Thyroid gland (tissue), 4 donors: Measurements from ENCODE around the gene BBS5. TPM values are rescaled to one million over a fixed set of nuclear protein-coding genes. Genes with fewer than 3 reads are reported as not detected.
"Not testable (repeated sequence)": the region's sequence is repeated elsewhere in the genome, so short reads cannot be mapped to it uniquely, and the experiment has no call there.

Experiments used
- DNase-seq, 2 donors: peaks; one replicate each; pipeline ENCODE4 v3.0.0-alpha.2; 2019
- H3K27ac ChIP-seq, 3 donors: fragments of 200-600 bp; sonication (generic); 1 replicate in 2 of 3; 2 replicates in 1 of 3; pipeline ENCODE4 v1.5.1; 2016 to 2019; ENCODE audit warnings: mild to moderate bottlenecking in 1 of 3, moderate library complexity in 1 of 3
- H3K27me3 ChIP-seq: fragments of 200-600 bp; sonication (generic); one replicate; pipeline ENCODE4 v1.5.1; 2019
- H3K36me3 ChIP-seq, 2 donors: fragments of 200-600 bp; sonication (generic); one replicate each; pipeline ENCODE4 v1.5.1; 2016 to 2019
- H3K4me1 ChIP-seq, 2 donors: fragments of 200-600 bp; sonication (generic); one replicate each; pipeline ENCODE4 v1.5.1; 2017 to 2019
- H3K4me3 ChIP-seq, 3 donors: fragments of 200-600 bp; sonication (generic); replicated peaks in 1 of 3; 1 replicate in 2 of 3; 2 replicates in 1 of 3; pipeline ENCODE4 v1.5.1; 2016; ENCODE audit warnings: mild to moderate bottlenecking in 1 of 3
- H3K9me3 ChIP-seq: fragments of 200-600 bp; sonication (generic); one replicate; pipeline ENCODE4 v1.5.1; 2017
- POLR2A ChIP-seq, 2 donors: fragments of 450-650 bp; IDR thresholded peaks; one replicate each; pipeline ENCODE4 v1.6.1; 2017; ENCODE audit warnings: antibody characterized with exemption in 2 of 2, mild to moderate bottlenecking in 2 of 2, moderate library complexity in 1 of 2
- WGBS, 2 donors: methylation state at CpG; one replicate each; pipeline ENCODE4 v1.1.5; 2017; 5-methylcytosine and 5-hydroxymethylcytosine counted together
- intact Hi-C: fragments of 100-400 bp; cut with DNase I; formaldehyde crosslinking; loops from one replicate; pipeline ENCODE4 v1.15.1; 2023
- total RNA-seq, 4 donors: library from RNA; depleted of rRNA; stranded (reverse); fragments of >200 nt; gene quantifications; one replicate each; pipeline ENCODE4 v1.2.3, GENCODE V29; 2016
- TF ChIP-seq, protein P1 (sequence below), 6 experiments: fragments of 200-600 bp in 3 of 6; fragments of 450-650 bp in 3 of 6; sonication (generic) in 3 of 6; IDR thresholded peaks; one replicate each; pipeline ENCODE4 v1.5.1; 2016 to 2019; ENCODE audit warnings: antibody characterized with exemption in 6 of 6, mild to moderate bottlenecking in 2 of 6, inconsistent platforms in 1 of 6, moderate library complexity in 1 of 6

BBS5 gene
- total RNA-seq, 4 donors from 2014 or later, result 10.5 to 20.7 (median 17.5) TPM

DNA sequence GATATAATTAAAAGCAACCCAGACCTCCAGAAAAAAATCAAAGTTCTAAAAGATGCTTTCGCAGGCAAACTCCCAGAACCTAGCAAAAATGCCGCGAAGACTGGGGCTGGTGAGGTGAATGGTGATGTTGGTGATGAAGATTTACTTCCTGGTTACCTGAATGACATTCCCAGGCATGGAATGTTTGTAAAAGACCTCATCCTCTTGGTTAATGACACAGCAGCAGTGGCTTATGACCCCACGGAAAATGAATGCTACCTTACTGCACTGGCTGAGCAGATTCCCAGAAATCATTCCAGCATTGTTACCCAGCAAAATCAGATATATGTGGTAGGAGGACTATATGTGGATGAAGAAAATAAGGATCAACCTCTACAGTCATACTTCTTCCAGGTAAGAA lies 31.2 kb downstream of the BBS5 start:
- Histone ChIP-seq H3K9me3 (no peaks in the 10 kb centered on the region), H3K4me1 (peaks cover 7 to 12% of the 10 kb centered on the region in 2 donors), H3K4me3 (no peak overlapping the region), H3K36me3 (no peaks in the 10 kb centered on the region), H3K27ac (no peak overlapping the region), H3K27me3 (no peaks in the 10 kb centered on the region)
- 95 to 98% methylated on average over 4 of the region's 4 CpGs for WGBS, 2 donors
- intact Hi-C loops, result no loop called here
- TF ChIP-seq, protein P1, sequence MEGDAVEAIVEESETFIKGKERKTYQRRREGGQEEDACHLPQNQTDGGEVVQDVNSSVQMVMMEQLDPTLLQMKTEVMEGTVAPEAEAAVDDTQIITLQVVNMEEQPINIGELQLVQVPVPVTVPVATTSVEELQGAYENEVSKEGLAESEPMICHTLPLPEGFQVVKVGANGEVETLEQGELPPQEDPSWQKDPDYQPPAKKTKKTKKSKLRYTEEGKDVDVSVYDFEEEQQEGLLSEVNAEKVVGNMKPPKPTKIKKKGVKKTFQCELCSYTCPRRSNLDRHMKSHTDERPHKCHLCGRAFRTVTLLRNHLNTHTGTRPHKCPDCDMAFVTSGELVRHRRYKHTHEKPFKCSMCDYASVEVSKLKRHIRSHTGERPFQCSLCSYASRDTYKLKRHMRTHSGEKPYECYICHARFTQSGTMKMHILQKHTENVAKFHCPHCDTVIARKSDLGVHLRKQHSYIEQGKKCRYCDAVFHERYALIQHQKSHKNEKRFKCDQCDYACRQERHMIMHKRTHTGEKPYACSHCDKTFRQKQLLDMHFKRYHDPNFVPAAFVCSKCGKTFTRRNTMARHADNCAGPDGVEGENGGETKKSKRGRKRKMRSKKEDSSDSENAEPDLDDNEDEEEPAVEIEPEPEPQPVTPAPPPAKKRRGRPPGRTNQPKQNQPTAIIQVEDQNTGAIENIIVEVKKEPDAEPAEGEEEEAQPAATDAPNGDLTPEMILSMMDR (IDR thresholded peaks at IDR 0.05), result no peak
- TF ChIP-seq POLR2A (IDR thresholded peaks at IDR 0.05), result no peak
- DNase-seq, result no peak

GRCh38 chr2:169511818-169512217 lies 32.5 kb downstream of the BBS5 start:
- H3K36me3 ChIP-seq, result no peaks in the 10 kb centered on the region
- TF ChIP-seq POLR2A (IDR thresholded peaks at IDR 0.05), result no peak
- TF ChIP-seq, protein P1 (IDR thresholded peaks at IDR 0.05), result no peak
- intact Hi-C loops, result no loop called here
- DNase-seq, result no peak
- H3K27ac ChIP-seq, result no peak overlapping the region
- H3K9me3 ChIP-seq, result no peaks in the 10 kb centered on the region
- H3K27me3 ChIP-seq, result no peaks in the 10 kb centered on the region
- H3K4me1 ChIP-seq, result peaks cover 12 to 13% of the 10 kb centered on the region in 2 donors
- no peak overlapping the region for H3K4me3 ChIP-seq
- WGBS, 2 donors, result 92 to 94% methylated on average over 1 of the region's 1 CpG

GRCh38 chr2:169512525-169512924 lies 33.2 kb downstream of the BBS5 start:
- Histone ChIP-seq H3K27me3 (no peaks in the 10 kb centered on the region), H3K36me3 (no peaks in the 10 kb centered on the region), H3K4me1 (peaks cover 12 to 13% of the 10 kb centered on the region in 2 donors), H3K9me3 (no peaks in the 10 kb centered on the region), H3K4me3 (no peak overlapping the region), H3K27ac (no peak overlapping the region)
- TF ChIP-seq POLR2A (IDR thresholded peaks at IDR 0.05), result no peak
- TF ChIP-seq, protein P1 (IDR thresholded peaks at IDR 0.05), result no peak
- WGBS, 2 donors, result 72 to 82% methylated on average over 2 of the region's 2 CpGs
- DNase-seq, result no peak
- intact Hi-C loops, result no loop called here

GRCh38 chr2:169513094-169513493 lies 33.8 kb downstream of the BBS5 start:
- Histone ChIP-seq H3K4me1 (peaks cover 12 to 13% of the 10 kb centered on the region in 2 donors), H3K4me3 (no peak overlapping the region), H3K9me3 (no peaks in the 10 kb centered on the region), H3K36me3 (no peaks in the 10 kb centered on the region), H3K27ac (no peak overlapping the region), H3K27me3 (no peaks in the 10 kb centered on the region)
- intact Hi-C loops, result no loop called here
- WGBS, 2 donors, result 93 to 95% methylated on average over 1 of the region's 1 CpG
- no peak for TF ChIP-seq POLR2A (IDR thresholded peaks at IDR 0.05)
- TF ChIP-seq, protein P1 (IDR thresholded peaks at IDR 0.05), result no peak
- no peak for DNase-seq

DNA sequence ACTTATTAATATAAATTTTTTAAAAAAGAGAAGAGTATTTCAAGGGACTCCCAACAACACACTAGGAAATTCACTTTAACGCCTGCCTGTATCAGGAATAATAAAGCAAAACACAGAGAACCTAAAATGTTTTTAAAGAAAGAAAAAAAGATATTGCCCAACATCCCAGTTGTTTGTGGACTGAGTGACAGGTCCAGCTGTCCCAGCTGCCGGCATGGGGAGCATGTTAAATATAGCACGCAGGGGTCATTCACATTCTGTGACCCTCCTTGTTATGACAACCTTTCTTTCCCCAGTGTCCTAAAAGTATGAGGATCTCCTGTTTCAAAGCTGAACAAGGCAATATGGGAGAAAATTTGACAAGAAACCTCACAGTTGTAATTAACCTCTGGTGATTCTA lies 34.6 kb downstream of the BBS5 start:
- 76 to 83% methylated on average over 3 of the region's 3 CpGs for WGBS, 2 donors
- intact Hi-C loops, result no loop called here
- Histone ChIP-seq H3K27me3 (no peaks in the 10 kb centered on the region), H3K27ac (no peak overlapping the region), H3K4me3 (no peak overlapping the region), H3K4me1 (peaks cover 12 to 13% of the 10 kb centered on the region in 2 donors), H3K9me3 (no peaks in the 10 kb centered on the region), H3K36me3 (no peaks in the 10 kb centered on the region)
- no peak for TF ChIP-seq POLR2A (IDR thresholded peaks at IDR 0.05)
- TF ChIP-seq, protein P1 (IDR thresholded peaks at IDR 0.05), result no peak
- no peak for DNase-seq

DNA sequence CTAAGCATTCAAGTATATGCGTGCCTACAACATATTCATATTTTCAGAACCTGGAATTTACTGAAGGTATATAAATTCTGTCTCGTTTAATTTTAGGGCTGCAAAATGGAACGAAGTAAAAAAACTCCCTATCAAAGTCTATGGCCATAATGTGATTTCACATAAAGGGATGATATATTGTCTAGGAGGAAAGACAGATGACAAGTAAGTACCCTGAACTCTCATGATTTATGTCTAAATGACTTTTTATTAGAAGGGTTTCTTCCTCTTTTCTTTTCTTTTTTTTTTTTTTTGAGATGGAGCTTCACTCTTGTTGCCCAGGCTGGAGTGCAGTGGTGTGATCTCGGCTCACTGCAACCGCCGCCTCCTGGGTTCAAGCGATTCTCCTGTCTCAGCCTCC lies 35.5 kb downstream of the BBS5 start:
- H3K27me3 ChIP-seq, DNase-seq, H3K9me3 ChIP-seq, H3K27ac ChIP-seq, H3K36me3 ChIP-seq, intact Hi-C loops, H3K4me3 ChIP-seq: not testable (repeated sequence)
- H3K4me1 ChIP-seq, result peaks cover 12 to 13% of the 10 kb centered on the region in 2 donors
- WGBS, 2 donors, result 94 to 95% methylated on average over 7 of the region's 7 CpGs

GRCh38 chr2:169516488-169516995 lies 37.2 kb downstream of the BBS5 start:
- WGBS, 2 donors, result 94% methylated on average over 10 of the region's 10 CpGs

More at GRCh38 chr2:169516488-169516995, 37.2 kb downstream of the BBS5 start:
- H3K27ac ChIP-seq, intact Hi-C loops, H3K4me3 ChIP-seq, DNase-seq, H3K36me3 ChIP-seq, H3K27me3 ChIP-seq, H3K9me3 ChIP-seq: not testable (repeated sequence)
- H3K4me1 ChIP-seq, result peaks cover 12 to 13% of the 10 kb centered on the region in 2 donors
